NCI-H128 (cell line): ENCODE data around the gene TMEM203.
A peak's percentile ranks its signal among the peaks of the same experiment; 100 is the strongest.

ENCODE experiments used
- DNase-seq: peaks from one replicate; lab custom pipeline; 2025; ENCODE audit not compliant: unreplicated experiment; lab: John Stamatoyannopoulos, UW

The TMEM203 gene

DNA sequence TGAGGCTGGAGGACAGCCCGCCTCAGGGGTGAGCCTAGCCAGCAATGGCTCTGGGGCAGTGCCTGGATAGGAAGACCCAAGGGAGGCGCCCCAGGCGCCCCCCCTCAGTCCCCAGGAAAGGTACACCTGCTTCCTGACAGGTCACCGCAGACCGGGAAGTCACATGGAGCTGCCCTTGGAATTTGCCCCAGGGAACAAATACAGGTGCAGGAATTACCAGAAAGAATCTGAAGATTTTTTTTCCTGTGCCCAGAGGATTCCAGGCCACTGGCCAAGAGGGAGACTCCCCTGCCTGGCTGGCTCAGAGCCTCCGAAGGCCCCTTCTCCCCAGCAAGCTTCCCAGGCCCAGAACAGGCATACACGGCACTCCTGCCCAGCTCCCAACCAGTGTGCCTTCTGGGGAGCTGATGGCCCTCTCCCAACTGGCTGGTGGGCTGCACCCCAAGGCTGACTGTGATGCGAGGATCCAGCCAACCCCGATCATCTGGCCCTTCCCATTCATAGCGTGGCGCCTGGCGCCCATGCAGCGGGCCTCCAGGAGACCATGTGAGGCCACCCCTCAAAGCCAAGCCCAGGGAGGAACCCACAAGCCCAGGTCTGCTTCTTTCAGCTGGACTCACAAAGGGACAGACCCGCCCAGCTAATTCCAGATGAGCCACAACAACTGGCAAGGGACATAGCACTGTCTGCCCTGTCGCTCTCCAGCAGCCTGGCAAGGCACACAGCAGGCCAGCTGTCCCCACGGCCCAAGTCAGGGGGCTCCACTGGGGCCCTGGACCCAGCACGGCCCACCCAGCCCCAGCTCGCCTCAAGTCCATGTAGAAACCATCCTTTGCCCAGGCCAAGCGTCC lies 7.2 kb downstream of the TMEM203 start:
- no peak for DNase-seq

- peak; percentile 74 for DNase-seq
Observed at GRCh38 chr9:137195525-137196220, 9.8 kb downstream of the TMEM203 start.

DNA sequence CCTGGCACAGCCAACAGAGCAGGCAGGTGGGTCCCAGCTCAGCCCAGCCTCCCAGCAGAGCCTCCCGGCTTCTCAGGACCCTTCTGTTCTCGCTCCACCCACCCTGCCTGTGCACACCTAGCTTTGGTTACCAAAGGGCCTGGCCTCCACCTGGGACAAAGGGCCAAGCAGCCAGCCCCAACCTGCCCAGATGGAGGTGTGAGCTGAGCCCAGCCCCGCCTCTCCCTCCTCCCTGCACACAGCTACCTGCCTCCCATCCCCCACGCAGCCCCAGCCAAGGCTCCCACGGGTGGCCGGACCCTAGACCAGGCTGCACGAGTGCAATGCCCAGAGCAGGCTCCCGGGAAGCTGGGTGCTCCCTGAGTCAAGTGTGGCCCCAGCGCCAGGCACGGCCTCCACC lies 10.5 kb downstream of the TMEM203 start:
- DNase-seq: no peak

- DNase-seq: no peak
Observed at GRCh38 chr9:137194388-137194787, 11.1 kb downstream of the TMEM203 start.

DNA sequence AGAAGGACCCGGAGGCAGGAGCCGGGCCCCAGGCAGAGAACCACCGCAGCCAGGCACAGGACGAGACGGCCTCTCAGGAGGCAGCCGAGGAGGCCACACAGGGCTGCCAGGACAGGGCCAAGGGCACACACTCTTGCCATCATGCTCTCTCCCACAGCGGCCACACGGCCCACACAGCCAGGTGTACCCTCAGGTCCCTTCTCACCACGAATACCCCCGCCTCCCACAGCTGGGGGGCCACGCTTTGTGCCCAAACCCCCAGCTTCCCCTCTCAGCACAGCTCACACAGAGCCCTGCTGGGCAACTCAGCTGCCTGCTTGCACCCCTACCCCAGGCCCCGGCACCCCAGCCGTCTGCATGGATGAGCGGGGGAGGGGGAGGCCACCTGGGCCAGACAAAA lies 11.7 kb downstream of the TMEM203 start:
- DNase-seq: no peak

DNA sequence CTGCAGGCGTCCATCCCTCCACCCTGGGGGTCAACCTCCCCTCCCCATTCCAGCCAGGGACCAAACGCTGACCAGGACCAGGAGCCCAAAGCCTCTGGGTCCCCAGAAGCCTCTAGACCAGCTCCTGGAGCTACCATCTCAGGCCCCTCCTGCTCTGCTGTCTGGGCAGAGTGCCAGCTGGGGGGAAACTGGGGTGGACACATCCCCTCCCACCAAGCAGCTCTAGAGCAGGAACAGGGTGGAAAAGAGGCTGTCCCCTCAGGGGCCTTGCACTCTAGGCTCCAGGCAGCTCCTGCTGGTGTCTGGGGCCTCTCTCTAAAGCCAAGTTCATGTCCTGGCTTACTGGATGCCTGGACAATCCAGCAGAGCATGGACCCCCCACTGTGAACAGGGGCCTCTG lies 12.6 kb downstream of the TMEM203 start:
- DNase-seq: no peak

DNA sequence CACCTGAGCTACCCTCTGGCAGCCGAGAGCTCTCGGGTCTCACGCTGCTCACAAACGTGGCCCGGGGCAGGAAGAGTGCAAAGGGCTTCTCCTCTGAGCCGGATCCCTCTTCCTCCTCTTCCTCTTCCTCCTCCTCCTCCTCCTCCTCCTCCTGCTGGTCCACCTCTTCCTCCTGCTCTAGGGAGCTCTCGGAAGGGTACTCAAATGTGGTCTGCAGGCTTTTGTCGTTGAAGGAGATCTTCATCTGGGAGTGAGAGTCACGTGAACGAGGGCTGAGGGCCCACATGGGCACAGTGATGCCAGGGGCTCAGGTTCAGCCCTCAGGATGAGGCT lies 13.0 kb downstream of the TMEM203 start:
- no peak for DNase-seq

GRCh38 chr9:137191691-137192447 lies 13.6 kb downstream of the TMEM203 start:
- DNase-seq: no peak

DNA sequence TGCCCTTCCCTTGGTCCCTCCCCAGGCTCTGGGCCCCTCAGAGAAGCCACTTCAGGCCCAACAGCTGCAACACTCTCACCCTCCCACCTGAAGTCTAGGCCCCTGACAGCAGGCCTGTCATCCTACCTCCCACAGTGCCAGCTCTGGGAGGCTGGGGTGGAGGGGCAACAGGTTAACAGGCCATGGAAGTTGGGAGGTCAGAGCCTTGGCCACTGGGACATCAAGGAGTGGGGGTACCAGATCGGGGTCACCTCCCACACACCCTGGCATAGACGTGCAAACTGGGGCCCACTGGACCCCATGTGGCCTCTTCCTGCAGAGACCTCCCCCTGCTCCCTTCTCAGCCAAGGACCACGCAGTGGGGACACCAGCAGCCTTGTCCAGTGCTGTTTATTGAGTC lies 14.2 kb downstream of the TMEM203 start:
- no peak for DNase-seq

GRCh38 chr9:137190315-137190856 lies 15.1 kb downstream of the TMEM203 start:
- no peak for DNase-seq

DNA sequence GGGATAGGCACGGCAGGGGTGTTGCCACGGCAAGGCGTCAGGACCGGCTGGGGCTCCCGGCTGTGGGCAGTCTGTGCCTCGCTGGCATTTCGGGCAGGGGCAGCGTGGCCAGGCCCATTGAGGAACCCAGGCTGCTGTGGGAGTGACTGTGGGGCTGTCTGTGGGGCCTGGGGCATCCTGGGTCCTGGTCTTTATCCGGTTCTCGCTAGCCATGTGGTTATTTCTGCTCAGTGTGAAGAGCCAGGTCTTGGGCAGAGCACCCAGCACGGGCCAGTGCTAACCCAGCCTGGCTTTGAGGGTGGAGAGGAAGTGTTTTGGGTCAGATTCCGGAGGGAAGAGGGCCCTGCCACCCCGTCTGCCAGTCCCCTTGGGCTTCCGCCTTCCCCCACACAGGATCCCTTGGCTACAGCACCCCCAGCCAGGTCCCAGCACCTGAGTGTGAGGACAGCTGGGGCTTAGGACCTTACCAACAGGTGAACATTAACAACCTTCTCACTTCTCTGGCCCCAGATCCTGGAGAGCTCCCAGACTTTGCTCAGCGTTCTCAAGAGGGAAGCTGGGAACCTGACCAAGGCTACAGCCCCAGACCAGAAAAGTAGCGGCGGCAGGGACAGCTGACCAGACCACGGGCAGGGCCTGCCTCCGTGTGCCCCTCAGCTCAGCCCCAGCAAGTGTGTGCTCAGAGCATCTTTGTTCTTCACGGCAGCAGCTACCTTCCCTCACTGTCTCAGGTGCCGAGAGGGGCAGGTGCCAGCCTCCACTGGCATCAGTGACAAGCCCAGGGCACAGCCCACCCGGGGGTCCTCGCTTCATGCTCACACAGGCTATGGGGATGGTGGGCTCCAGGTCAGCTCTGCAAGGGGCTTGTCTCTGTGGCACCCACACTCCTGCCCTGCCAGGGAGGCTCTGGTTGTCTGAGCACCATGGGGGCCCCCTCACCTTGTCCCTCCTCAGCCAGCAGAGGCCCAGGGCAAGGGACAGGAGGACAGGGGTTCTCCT lies 15.9 kb downstream of the TMEM203 start:
- no peak for DNase-seq

DNA sequence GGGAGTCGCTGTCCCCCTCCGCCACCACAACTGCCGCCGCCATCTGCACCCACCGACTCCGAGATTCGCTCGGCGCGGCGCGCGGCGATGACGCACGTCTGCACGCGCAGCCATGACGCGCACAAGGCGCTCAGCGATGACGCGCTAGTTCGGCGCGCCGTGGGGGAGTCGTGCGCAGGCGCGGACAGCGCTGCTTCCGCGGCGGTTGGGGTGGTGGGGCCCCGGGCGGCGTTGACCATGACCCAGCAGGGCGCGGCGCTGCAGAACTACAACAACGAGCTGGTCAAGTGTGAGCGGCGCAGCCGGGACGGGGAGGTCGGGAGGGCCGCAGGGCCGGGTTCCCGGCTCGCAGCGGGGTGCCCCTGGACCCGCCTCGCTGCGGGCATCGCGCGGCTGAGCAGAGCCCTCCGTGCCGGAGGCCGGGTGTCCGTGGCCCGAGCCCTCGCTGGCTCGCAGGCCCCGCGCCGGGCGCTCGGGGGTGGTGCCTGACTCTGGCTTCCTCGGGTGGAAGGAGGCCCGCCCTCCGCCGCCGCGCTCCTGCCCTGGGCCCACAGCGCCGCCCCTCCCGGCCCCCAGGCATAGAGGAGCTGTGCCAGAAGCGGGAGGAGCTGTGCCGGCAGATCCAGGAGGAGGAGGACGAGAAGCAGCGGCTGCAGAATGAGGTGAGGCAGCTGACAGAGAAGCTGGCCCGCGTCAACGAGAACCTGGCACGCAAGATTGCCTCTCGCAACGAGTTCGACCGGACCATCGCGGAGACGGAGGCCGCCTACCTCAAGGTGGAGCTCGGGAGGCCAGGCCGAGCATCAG lies 16.8 kb downstream of the TMEM203 start, which contains the start of the genes ANAPC2 and SSNA1:
TSS of gene ANAPC2 (minus strand) at position 71 of the 807 bp plus-strand sequence. CDS start at position 43, 28 bp downstream.
TSS of gene SSNA1 (plus strand) at position 187 of the 807 bp plus-strand sequence. CDS start at position 238, 51 bp downstream.
- DNase-seq: peak; percentile 83

DNA sequence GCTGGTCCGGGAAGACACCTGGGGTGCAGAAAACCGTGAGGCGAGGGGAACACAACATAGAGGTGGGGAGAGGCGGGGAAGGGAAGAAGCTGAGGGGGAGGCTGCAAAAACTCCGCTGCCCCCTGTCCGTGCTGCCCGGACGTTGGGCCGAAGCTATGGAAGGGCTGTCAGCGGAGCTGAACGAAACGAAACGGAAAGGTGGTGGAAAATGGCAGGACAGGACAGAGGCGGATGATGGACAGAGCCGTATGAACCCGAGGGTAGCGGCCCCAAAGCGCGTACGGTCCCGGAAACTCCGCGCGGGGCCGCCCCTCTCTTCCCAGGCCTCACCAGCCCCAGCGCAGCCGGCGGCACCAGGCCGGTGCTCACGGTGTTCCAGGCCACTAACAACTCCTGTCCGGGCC lies 17.4 kb downstream of the TMEM203 start:
- DNase-seq: no peak

DNA sequence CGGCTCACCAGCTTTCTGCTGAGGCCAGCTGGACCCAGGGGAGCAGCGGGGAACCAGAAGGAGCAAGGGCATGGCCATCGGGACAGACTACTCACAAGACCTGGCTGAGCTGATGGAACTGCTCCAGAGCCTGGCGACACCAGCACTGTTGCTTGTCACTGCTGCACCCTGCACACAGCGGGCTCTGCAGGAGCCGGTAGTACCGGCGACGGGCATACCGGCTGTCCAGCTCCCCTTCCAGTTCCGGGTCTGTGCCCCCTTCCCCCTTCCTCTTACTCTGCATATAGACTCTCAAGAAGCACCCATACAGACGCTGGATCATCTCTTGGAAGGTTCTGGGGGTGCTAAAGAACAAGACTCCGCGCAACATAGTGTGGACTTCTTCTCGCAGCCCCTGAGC lies 18.1 kb downstream of the TMEM203 start:
- DNase-seq: no peak

DNA sequence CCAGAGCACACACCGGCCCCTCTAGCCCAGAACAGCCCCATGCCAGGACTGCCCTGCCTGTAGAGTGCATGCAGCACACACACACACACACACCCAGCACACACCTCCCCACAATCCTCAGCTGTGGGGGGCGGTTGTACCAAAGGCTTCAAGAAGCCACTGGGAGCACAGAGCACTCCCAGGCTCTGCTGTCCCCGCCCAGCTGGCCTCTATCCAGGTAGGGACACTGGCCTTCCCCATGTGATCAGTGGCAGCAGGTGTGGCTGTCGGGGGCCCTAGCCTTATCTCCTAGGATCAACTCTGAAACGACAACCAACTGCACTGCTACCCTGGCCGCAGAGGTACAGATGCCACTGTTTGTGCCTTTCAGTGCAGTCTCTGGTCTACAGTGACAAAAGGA lies 19.1 kb downstream of the TMEM203 start:
- no peak for DNase-seq

DNA sequence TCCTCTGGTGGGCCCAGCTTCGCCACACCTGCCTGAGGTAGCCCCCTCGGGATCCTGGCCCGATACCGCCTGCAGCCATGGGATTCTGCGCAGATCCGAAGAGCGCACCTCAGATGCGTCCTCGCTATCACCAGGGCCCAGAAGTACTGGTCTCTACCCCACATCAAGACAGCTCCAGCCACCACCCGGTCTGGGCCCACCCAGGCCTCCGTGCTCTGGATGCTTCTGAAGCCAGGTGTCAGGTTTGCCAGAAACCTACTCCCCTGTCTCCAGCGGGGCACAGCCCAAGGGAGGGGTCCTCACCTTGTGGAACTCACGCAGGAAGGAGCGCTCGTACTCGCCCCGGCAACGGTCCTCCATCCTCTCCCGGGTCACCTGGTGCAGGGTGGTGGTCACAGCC lies 19.5 kb downstream of the TMEM203 start:
- DNase-seq: no peak

DNA sequence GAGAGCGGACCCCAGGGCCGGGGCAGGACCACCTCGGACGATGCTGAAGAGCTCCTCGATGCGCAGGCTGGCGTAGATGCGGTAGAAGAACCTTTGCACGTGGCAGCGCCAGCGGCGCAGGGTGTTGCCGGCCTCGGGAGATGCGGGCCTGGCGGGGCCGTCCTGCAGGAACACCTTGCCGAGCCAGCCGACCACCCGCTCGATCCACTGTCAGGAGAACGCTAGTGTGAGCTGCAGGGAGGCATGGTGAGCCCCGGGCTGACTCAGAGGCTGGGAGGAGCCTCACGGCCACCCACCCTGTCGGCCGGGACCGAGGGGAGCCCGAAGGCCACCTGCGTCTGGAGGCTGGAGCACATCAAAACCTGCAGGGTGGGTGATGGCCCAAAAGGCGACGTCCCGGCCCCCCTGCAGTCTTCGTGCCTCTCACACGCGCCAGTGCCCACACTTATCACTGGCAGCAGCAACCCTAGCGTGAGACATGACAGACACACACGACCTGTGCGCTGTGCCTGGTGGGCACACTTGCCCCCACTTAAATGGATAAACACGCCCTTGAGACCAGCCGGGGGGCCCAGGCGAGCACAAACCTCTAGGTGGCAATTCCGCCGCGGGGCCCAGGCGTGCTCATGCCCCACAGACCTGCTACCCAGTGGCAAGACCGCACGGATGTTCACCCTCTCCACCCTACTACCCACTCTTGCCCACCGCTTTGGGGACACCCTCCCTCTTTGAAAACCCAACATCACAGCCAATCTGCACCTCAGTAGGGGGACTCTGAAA lies 20.4 kb downstream of the TMEM203 start:
- no peak for DNase-seq

GRCh38 chr9:137183980-137184595 lies 21.4 kb downstream of the TMEM203 start:
- DNase-seq: no peak
